Stomach (tissue), 4 donors: ENCODE results near the gene MAPK7.

Experiments used
- CTCF ChIP-seq, 7 experiments: fragments of 450-650 bp in 4 of 7; fragments of 200-600 bp in 3 of 7; sonication (generic) in 3 of 7; IDR thresholded peaks; one replicate each; pipeline ENCODE4 v1.5.1; 2016 to 2019; ENCODE audit warnings: antibody characterized with exemption in 7 of 7, control low read depth in 2 of 7, mild to moderate bottlenecking in 1 of 7
- EP300 ChIP-seq: sonication (generic); formaldehyde crosslinking; IDR thresholded peaks from one replicate; pipeline ENCODE4 v1.6.1; 2017; ENCODE audit warnings: antibody characterized with exemption
- POLR2A ChIP-seq, 4 donors: fragments of 450-650 bp; IDR thresholded peaks; one replicate each; pipeline ENCODE4 v1.6.1; 2016; ENCODE audit warnings: antibody characterized with exemption in 4 of 4, control low read depth in 2 of 4, mild to moderate bottlenecking in 1 of 4, moderate library complexity in 1 of 4
- POLR2AphosphoS5 ChIP-seq, 3 donors: sonication (generic); formaldehyde crosslinking; IDR thresholded peaks; one replicate each; pipeline ENCODE4 v1.6.1; 2016; ENCODE audit warnings: antibody characterized with exemption in 3 of 3

GRCh38 chr17:19366637-19366972 is 11.7 kb upstream of the MAPK7 start:
- TF ChIP-seq POLR2AphosphoS5 (IDR thresholded peaks at IDR 0.05) (no peak), CTCF (IDR thresholded peaks at IDR 0.05) (no peak), EP300 (no peak), POLR2A (IDR thresholded peaks at IDR 0.05) (no peak)
